ENCODE results near the gene DISP2. TPM values are rescaled to one million over a fixed set of nuclear protein-coding genes. Genes with fewer than 3 reads are reported as not detected.
A peak's percentile ranks its signal among the peaks of the same experiment; 100 is the strongest.

DISP2 gene
- total and polyA plus RNA-seq, 9 of the 15 experiments (the other 6 are each of a cell fraction or from before 2014, with no cell fraction given): 0.06 to 0.89 (median 0.15) TPM; not detected in 1

GRCh38 chr15:40330368-40330836 is 27.6 kb upstream of the DISP2 start (continued):
- TF ChIP-seq ZNF318 (IDR thresholded peaks at IDR 0.05; ENCODE audit: borderline replicate concordance in 1 of 2, low read depth in 1 of 2): no peak
- TF ChIP-seq BDP1 (IDR thresholded peaks at IDR 0.05; ENCODE audit: insufficient read depth, insufficient read length): no peak
- no peak for TF ChIP-seq TCF7 (IDR thresholded peaks at IDR 0.05; ENCODE audit: borderline replicate concordance)
- TF ChIP-seq REST (IDR thresholded peaks at IDR 0.05; ENCODE audit: borderline replicate concordance): no peak
- TF ChIP-seq REST (CRISPR knock-in tag; IDR thresholded peaks at IDR 0.05; ENCODE audit: low read depth): no peak
- TF ChIP-seq, protein P1, sequence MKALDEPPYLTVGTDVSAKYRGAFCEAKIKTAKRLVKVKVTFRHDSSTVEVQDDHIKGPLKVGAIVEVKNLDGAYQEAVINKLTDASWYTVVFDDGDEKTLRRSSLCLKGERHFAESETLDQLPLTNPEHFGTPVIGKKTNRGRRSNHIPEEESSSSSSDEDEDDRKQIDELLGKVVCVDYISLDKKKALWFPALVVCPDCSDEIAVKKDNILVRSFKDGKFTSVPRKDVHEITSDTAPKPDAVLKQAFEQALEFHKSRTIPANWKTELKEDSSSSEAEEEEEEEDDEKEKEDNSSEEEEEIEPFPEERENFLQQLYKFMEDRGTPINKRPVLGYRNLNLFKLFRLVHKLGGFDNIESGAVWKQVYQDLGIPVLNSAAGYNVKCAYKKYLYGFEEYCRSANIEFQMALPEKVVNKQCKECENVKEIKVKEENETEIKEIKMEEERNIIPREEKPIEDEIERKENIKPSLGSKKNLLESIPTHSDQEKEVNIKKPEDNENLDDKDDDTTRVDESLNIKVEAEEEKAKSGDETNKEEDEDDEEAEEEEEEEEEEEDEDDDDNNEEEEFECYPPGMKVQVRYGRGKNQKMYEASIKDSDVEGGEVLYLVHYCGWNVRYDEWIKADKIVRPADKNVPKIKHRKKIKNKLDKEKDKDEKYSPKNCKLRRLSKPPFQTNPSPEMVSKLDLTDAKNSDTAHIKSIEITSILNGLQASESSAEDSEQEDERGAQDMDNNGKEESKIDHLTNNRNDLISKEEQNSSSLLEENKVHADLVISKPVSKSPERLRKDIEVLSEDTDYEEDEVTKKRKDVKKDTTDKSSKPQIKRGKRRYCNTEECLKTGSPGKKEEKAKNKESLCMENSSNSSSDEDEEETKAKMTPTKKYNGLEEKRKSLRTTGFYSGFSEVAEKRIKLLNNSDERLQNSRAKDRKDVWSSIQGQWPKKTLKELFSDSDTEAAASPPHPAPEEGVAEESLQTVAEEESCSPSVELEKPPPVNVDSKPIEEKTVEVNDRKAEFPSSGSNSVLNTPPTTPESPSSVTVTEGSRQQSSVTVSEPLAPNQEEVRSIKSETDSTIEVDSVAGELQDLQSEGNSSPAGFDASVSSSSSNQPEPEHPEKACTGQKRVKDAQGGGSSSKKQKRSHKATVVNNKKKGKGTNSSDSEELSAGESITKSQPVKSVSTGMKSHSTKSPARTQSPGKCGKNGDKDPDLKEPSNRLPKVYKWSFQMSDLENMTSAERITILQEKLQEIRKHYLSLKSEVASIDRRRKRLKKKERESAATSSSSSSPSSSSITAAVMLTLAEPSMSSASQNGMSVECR (CRISPR knock-in tag; IDR thresholded peaks at IDR 0.05): peak; percentile 31; the same call in 1 of the 2 replicates

Measured in K562 (cell line).